Fibroblast of pulmonary artery (primary cell): ENCODE data around the gene TCP10L.

Experiments
- DNase-seq: peaks from one replicate; pipeline ENCODE4 v3.0.0-alpha.2; 2010; ENCODE audit warnings: low read depth
- H3K4me3 ChIP-seq: replicated peaks from 2 replicates; pipeline ENCODE4 v1.5.1; 2011; ENCODE audit warnings: low read depth, mild to moderate bottlenecking, control low read depth, low read length, moderate library complexity
- TF ChIP-seq, protein P1 (sequence below): IDR thresholded peaks from 2 replicates; pipeline ENCODE4 v1.5.1; 2011; ENCODE audit warnings: mild to moderate bottlenecking, control low read depth, low read length, inconsistent platforms; ENCODE audit errors: missing control alignments

Gene TCP10L

DNA sequence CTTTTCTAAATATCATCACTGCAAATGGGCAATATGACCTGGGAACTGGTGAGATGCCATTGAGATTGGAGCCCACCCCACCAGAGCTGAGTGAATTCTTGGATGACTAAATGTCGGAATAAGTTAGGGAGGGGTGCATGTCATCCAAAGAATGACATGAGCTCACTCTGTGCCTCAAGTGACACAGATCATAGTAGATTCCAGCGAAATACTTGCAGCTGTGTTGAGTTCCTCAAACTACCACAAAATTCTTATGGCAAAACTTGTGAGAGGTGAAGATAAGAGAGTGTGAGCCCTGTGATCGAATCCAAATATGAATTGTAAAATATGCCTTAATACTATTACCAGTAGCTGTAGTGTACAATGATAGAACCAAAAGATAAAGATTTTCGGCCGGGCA lies 2.3 kb upstream of the TCP10L start:
- TF ChIP-seq, protein P1, sequence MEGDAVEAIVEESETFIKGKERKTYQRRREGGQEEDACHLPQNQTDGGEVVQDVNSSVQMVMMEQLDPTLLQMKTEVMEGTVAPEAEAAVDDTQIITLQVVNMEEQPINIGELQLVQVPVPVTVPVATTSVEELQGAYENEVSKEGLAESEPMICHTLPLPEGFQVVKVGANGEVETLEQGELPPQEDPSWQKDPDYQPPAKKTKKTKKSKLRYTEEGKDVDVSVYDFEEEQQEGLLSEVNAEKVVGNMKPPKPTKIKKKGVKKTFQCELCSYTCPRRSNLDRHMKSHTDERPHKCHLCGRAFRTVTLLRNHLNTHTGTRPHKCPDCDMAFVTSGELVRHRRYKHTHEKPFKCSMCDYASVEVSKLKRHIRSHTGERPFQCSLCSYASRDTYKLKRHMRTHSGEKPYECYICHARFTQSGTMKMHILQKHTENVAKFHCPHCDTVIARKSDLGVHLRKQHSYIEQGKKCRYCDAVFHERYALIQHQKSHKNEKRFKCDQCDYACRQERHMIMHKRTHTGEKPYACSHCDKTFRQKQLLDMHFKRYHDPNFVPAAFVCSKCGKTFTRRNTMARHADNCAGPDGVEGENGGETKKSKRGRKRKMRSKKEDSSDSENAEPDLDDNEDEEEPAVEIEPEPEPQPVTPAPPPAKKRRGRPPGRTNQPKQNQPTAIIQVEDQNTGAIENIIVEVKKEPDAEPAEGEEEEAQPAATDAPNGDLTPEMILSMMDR: no peak
- H3K4me3 ChIP-seq: no peak overlapping the region
- no peak for DNase-seq

DNA sequence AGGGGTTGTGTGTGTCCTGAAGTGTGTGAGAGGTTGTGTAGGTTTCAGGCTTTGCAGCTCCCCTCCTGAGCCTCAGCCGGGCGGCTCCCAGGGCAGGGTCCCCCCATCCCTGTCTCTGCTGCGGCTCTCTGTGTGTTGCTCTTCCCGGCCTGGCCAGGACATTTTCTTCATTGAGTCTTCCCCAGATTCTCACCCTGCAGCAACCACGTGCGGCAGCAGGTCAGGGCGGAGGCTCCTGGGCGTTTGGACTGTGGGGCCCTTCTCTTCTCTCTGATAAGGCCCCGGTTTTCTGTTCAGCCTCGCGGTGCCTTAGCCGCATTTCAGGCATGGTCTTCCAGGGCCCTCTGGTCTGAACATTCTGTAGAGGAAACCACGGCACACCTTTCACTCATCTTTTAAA lies 1.8 kb upstream of the TCP10L start:
- no peak overlapping the region for H3K4me3 ChIP-seq
- TF ChIP-seq, protein P1: no peak
- no peak for DNase-seq

DNA sequence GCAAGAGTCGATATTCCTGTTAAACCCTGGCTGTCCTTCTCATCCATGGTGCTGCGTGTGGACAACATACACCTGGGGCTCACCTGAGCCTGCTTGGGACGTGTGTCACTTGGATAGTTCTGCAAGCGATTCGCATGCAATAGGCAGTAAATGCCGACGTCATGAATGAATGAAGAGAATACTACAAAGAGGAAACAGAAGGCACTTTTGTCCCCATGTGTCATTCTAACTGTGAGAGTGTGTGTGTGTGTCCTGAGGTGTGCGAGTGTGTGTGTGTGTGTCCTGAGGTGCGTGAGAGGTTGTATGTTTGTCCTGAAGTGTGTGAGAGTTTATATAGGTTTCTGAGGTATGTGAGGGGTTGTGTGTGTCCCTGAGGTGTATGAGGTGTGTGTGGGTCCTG lies 647 bp upstream of the TCP10L start:
- no peak for DNase-seq
- H3K4me3 ChIP-seq: no peak overlapping the region
- TF ChIP-seq, protein P1: no peak

DNA sequence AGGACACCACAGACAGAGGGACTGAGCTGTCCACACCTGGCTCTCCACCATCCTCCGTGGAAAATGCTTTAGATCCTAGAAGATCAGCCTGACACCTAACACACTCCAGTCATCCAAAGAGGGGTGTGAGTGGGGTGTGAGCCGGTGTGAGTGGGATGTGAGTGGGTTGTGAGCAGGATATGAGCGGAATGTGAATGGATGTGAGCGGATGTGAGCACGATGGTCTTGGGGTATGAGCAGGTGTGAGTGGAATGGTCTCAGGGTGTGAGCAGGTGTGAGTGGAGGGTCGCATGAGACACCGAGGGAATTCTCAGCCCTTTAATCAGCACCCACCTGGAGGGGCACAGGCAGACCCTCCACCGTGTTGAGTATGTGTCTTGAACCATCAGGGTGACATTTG lies 851 bp downstream of the TCP10L start:
- no peak overlapping the region for H3K4me3 ChIP-seq
- TF ChIP-seq, protein P1: no peak
- DNase-seq: no peak

DNA sequence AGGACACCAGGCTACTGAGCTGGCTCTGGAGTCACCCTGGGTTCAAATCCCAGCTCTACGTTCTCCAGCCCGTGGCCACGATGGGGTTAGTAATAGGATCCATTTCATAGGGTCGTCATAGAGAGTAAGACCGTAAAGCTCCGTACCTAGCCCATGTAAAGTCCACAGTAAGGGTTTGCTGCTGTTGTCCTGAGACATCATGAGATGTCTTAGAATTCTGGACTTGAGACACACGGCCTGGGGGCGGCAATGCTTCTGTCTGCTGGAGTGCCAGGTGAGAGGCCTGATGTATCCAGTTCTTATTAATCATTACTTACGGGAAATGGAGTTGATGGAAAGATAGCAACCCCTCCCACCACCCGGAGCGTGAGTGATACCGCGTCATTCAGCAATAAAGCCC lies 3.6 kb downstream of the TCP10L start:
- no peak overlapping the region for H3K4me3 ChIP-seq
- TF ChIP-seq, protein P1: no peak
- no peak for DNase-seq

DNA sequence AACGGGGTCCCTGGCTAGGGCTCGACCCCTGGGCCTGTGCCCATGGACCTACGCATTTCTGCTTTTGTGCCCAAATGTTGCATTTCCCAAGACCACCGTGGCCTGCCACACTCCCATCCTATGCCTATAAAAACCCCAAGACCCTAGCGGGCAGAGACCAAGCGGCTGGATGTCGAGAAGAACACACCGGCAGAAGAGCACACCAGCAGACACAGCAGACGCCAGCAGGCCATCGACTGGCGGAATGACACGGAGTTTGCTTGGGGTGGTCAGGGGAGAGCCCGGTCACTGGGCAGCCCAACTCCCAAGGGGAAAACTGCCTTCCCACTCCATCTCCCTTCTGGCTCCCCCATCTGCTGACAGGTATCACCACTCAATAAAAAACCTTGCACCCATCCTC lies 4.4 kb downstream of the TCP10L start:
- no peak overlapping the region for H3K4me3 ChIP-seq
- no peak for DNase-seq
- TF ChIP-seq, protein P1: no peak

DNA sequence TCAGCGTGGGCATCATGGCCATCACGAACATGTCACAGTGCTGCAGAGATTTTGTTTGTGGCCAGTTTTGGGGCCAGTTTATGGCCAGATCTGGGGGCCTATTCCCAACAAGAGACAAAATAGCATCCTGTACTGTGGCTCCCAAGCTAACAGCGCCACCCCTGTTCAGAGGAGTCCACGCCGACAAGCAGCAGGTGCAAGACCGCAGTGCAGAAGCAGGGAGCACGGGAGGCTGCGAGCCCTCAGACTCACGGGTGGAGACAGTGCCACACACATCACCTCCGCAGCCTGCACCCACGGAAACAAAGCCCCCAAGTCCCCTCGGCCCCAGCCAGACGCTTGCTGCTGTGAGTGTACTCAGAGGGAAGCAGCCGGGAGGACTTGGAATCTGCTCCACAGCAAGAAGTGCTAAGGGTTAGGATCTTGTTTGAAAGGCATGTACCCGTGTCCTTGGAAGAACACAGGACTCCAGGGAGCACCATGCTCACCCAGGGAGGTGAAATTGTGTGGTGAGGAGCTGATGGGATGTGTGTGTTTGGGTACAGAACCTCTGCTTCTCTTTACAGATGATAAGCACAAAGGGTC lies 7.1 kb downstream of the TCP10L start:
- TF ChIP-seq, protein P1: peak; percentile 48
- no peak overlapping the region for H3K4me3 ChIP-seq
- peak; percentile 26 for DNase-seq
